Measurements from ENCODE around the gene C2orf81. TPM values are rescaled to one million over a fixed set of nuclear protein-coding genes. Genes with fewer than 3 reads are reported as not detected.

Gene C2orf81
- total RNA-seq, 1 donor from 2014 or later = 10.3 TPM

DNA sequence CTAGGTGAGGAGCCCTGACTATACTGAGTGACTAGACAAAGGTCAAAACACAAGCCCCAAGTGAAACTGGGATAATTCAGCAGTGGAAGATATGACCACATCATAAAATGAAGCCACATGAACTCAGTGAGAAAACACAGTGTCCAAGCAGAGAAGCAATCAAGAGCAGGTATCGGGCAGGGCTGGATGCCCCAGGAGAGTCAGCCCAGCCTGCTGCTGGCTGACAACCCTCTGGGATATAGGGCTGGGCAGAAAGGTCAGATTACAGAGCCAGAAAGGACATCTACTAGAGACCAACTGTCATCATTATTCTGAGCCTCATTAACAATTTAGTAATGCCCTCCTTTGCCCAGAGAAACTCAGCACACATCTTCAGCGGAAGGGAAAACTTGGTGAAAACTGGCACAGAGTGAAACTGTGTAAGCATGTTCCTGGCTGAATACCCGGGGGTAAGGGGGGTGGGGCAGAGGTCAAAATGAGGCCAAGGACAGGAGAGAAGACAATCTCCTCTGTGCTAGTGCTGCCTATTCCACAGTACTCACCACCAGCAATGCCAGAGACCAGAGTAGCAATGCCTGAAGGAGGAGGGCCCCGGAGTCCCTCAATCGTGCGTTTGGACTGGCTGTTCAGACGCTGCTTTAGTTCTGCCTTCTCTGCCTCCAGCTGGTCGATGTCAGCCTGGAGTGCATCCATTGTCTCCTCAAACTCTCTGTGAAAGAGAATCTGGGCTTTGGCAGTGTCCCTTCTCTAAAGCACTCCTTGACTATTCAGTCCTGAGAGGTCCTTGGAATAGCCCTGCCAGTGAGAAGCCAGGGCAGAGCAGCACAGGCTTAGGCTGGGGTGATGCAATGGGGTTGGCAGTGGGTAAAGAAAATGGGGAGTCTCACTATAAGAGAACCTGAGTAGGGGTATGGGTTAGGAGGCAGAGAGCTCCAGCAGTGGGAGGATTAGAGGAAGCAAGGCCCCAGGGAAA is 56.6 kb downstream of the C2orf81 start:
- no peaks in the 10 kb centered on the region for H3K9me3 ChIP-seq
- TF ChIP-seq, protein P1, sequence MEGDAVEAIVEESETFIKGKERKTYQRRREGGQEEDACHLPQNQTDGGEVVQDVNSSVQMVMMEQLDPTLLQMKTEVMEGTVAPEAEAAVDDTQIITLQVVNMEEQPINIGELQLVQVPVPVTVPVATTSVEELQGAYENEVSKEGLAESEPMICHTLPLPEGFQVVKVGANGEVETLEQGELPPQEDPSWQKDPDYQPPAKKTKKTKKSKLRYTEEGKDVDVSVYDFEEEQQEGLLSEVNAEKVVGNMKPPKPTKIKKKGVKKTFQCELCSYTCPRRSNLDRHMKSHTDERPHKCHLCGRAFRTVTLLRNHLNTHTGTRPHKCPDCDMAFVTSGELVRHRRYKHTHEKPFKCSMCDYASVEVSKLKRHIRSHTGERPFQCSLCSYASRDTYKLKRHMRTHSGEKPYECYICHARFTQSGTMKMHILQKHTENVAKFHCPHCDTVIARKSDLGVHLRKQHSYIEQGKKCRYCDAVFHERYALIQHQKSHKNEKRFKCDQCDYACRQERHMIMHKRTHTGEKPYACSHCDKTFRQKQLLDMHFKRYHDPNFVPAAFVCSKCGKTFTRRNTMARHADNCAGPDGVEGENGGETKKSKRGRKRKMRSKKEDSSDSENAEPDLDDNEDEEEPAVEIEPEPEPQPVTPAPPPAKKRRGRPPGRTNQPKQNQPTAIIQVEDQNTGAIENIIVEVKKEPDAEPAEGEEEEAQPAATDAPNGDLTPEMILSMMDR (IDR thresholded peaks at IDR 0.05) = no peak
- intact Hi-C loops (cut with DNase I) = no loop called here
- no peaks in the 10 kb centered on the region for H3K27me3 ChIP-seq
- peaks cover 96 to 100% of the 10 kb centered on the region in 2 donors for H3K36me3 ChIP-seq
- no peak for DNase-seq (ENCODE audit: low spot score in 2 of 2)
- H3K4me1 ChIP-seq = no peaks in the 10 kb centered on the region
- H3K27ac ChIP-seq = no peak overlapping the region
- no peak overlapping the region for H3K4me3 ChIP-seq

Other genes starting within 250 kb of the C2orf81 start
- gene MOB1A, start 242.7 kb downstream of the C2orf81 start, total RNA-seq = 56.8 TPM
- 31.7 TPM for gene MTHFD2, start 223.0 kb downstream of the C2orf81 start, total RNA-seq
- 0.11 TPM for gene SLC4A5, start 78.2 kb downstream of the C2orf81 start, total RNA-seq
- 152 TPM for gene DCTN1, start 41.3 kb downstream of the C2orf81 start, total RNA-seq
- gene WDR54, start 111 bp upstream of the C2orf81 start, total RNA-seq = 5.5 TPM
- 9.5 TPM for gene RTKN, start 20.3 kb upstream of the C2orf81 start, total RNA-seq
- 79.4 TPM for gene INO80B, start 33.5 kb upstream of the C2orf81 start, total RNA-seq
- gene WBP1, start 36.8 kb upstream of the C2orf81 start, total RNA-seq = 18.1 TPM
- gene MOGS, start 43.8 kb upstream of the C2orf81 start, total RNA-seq = 71.9 TPM
- gene MRPL53, start 51.1 kb upstream of the C2orf81 start, total RNA-seq = 37.7 TPM
- 16.5 TPM for gene CCDC142, start 61.4 kb upstream of the C2orf81 start, total RNA-seq
- 19.5 TPM for gene TTC31, start 61.5 kb upstream of the C2orf81 start, total RNA-seq
- 3.0 TPM for gene LBX2, start 78.0 kb upstream of the C2orf81 start, total RNA-seq
- not detected for gene PCGF1, start 86.1 kb upstream of the C2orf81 start, total RNA-seq
- gene TLX2, start 92.8 kb upstream of the C2orf81 start, total RNA-seq = not detected
- not detected for gene DQX1, start 104.6 kb upstream of the C2orf81 start, total RNA-seq
- gene AUP1, start 108.1 kb upstream of the C2orf81 start, total RNA-seq = 120 TPM
- 80.1 TPM for gene HTRA2, start 108.3 kb upstream of the C2orf81 start, total RNA-seq
- 19.8 TPM for gene LOXL3, start 132.3 kb upstream of the C2orf81 start, total RNA-seq
- 68.1 TPM for gene DOK1, start 133.1 kb upstream of the C2orf81 start, total RNA-seq
- not detected for gene M1AP, start 226.7 kb upstream of the C2orf81 start, total RNA-seq
- gene SEMA4F, start 232.6 kb upstream of the C2orf81 start, total RNA-seq = 0.32 TPM

Data from ascending aorta (tissue), 2 donors.